ENCODE data around the gene SSPN.
A peak's percentile ranks its signal among the peaks of the same experiment; 100 is the strongest.

Gene SSPN

DNA sequence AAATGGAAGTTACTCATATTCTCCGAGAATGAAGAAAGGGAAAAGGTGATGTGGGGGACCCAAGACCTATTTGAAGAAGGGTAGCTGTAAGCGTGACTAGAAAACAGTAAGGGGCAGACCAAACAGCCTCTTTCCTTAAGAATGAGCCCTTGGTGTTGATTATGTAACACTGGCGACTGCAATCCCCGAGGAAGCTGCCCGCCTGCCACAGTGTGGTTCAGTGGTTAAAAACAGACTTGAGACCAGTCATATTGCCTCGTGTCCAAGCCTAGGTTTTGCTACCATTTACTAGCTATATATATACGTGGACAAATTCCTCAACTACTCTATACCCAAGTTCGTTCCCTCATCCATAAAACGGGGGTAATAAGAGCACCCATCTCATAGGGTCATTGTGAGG, 49.1 kb downstream of the SSPN start:
- no peak overlapping the region for H3K4me3 ChIP-seq (replicated peaks; ENCODE audit: low read depth, low read length)
- TF ChIP-seq CTCF (IDR thresholded peaks at IDR 0.05; ENCODE audit: low read length, missing control alignments) = no peak
- DNase-seq (ENCODE audit: low read depth) = no peak

DNA sequence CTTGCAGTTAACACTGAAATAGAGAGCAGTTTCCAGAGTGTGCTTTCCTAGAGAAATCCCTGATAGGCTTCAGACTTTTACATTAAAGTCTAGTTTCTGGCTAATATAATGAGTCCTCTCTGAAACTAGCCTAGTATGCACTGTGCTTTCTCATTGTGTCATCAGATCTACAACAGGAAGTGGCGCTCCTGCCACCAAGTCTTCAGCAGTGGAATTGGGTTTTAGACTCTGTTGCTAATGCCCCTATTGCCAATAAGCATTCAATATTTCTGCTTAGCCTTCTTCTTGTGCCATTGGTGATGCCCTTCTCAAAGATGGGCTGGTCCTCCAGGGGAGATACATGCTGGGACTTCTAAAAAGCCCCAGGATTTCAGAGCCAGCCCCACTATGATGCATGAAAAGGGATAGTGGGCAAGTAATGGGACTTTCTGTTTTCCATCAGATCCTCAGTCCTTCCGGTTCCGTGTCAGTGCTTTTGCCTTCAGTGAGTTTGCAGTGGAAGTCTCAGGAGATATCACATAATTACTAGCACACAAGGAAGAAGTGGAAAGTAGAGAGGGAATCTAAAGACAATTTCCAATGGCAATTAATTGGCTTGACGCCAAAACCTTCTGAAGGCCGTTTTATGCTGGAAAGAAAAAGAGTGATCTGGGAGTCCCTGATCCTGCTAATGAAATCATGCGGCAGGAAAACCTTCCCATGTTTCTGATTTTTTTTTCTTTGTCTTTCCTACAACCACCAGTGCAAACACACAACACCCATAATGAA, 50.0 kb downstream of the SSPN start:
- TF ChIP-seq CTCF (IDR thresholded peaks at IDR 0.05; ENCODE audit: low read length, missing control alignments) = no peak
- no peak for DNase-seq (ENCODE audit: low read depth)
- H3K4me3 ChIP-seq (replicated peaks; ENCODE audit: low read depth, low read length) = no peak overlapping the region

DNA sequence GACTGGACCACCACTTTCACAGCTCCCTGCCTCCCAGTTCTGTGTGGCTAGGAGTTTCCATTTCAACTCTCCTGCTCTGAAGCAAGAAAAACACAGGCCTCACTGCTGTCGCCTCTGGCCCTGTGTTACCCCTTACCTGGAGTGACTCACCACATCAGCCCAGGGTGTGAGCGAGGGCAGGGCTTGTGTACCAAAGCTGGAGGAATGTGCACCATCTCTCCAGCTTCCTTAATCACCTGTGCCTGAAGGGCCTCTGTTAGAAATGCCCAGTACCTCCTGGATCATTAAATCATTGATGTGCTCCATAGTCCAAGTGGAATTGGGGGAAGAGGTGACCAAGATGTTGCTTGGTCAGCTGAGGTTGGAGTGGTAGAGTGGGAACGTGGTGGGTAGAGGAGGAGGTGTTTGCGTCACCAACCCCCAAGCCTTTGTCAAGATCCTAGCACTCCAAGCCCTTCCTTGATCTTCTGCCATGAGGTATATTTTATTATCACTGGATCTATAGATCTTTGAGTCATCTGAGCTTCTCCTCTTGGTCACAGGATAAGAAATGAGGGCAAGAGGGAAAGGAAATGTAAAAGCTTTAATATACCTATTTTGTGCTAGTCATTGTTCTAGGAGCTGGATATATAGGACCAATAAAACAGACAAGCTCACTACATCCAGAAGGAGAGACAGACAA, 51.3 kb downstream of the SSPN start:
- DNase-seq (ENCODE audit: low read depth) = no peak
- TF ChIP-seq CTCF (IDR thresholded peaks at IDR 0.05; ENCODE audit: low read length, missing control alignments) = no peak

DNA sequence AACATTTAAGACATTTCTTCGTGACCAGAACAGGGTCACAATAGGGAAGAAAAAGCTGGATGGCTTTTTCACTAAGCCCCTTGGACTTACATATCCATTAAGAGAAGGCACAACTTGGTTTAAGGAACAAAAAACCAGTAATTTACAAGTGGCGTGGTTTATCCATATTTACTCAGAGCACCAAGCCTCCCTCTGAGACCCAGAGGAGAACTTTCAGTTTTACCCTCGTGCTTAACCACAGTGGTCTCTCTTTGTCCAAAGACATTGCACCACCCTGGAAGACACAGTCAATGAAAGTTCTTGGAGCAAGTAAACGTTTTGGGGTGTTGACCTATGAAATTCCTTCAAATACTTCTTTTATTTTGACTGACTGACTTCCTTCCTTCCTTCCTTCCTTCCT, 52.5 kb downstream of the SSPN start:
- TF ChIP-seq CTCF (IDR thresholded peaks at IDR 0.05; ENCODE audit: low read length, missing control alignments) = no peak
- no peak overlapping the region for H3K4me3 ChIP-seq (replicated peaks; ENCODE audit: low read depth, low read length)
- DNase-seq (ENCODE audit: low read depth) = no peak

More for the DNA sequence above, 51.3 kb downstream of the SSPN start:
- H3K4me3 ChIP-seq (replicated peaks; ENCODE audit: low read depth, low read length) = no peak overlapping the region

GRCh38 chr12:26250801-26251200, 55.4 kb downstream of the SSPN start:
- H3K4me3 ChIP-seq (replicated peaks; ENCODE audit: low read depth, low read length) = no peak overlapping the region
- peak; percentile 64 for DNase-seq (ENCODE audit: low read depth)
- TF ChIP-seq CTCF (IDR thresholded peaks at IDR 0.05; ENCODE audit: low read length, missing control alignments) = no peak

DNA sequence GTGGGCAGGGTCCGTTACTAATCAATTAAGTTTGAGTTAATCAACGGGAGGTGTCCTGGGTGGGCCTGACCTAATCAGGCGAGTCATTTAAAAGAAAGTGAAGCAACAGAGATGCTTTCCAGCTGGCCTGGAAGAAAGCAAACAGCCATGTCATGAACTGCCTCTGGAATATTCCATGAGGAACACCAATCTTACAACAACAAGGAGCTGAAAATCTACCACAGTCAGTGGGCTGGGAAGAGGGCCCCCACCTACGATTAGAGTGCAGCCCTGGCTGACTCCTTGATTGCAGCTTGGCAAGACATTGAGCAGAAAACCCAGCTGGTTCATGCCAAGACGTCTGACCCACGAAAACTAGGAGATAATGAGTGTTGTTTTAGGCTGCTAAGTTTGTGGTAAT, 56.2 kb downstream of the SSPN start:
- DNase-seq (ENCODE audit: low read depth) = peak; percentile 94
- H3K4me3 ChIP-seq (replicated peaks; ENCODE audit: low read depth, low read length) = no peak overlapping the region
- TF ChIP-seq CTCF (IDR thresholded peaks at IDR 0.05; ENCODE audit: low read length, missing control alignments) = no peak
